ENCODE results near the gene IL11. TPM values are rescaled to one million over a fixed set of nuclear protein-coding genes. Genes with fewer than 3 reads are reported as not detected.

The IL11 gene
- total RNA-seq, 1 experiment from 2014 or later, result 1.8 TPM

- Mint-ChIP-seq H3K27ac (peak within 1 kb of the TSS; percentile 99), H3K4me3 (peak within 1 kb of the TSS; percentile 100), H3K4me1 (peaks cover 36% of the 10 kb centered on the region), H3K27me3 (ENCODE audit: low read depth) (peaks cover 30% of the 10 kb centered on the region), H3K36me3 (peaks cover 35% of the 10 kb centered on the region), H3K9me3 (no peaks in the 10 kb centered on the region)
- ChIA-PET POLR2A (interaction anchor here (0.6 to 2.2 kb wide), 15 partner anchors 9 to 272 kb away, joined by 3 to 21 read pairs (median 3); partner anchors contain the start of genes IL11, KMT5C and UBE2S), CTCF (interaction anchor here (0.6 to 3.0 kb wide), 27 partner anchors 9 to 769 kb away, joined by 3 to 26 read pairs (median 5); partner anchors contain the start of genes DNAAF3, HSPBP1, IL11 and KMT5C)
- DNase-seq (ENCODE audit: low spot score) (no peak), ATAC-seq (no peak; the same call in 1 of the 2 replicates)
- TF ChIP-seq GTF2I (CRISPR knock-in tag; conservative IDR thresholded peaks at IDR 0.05) (no peak), ZNF423 (CRISPR knock-in tag; IDR thresholded peaks at IDR 0.05) (peak; percentile 36; the same call in 1 of the 2 replicates)
These were observed 14.1 kb upstream of the IL11 start, which contains the start of gene TMEM238 for GRCh38 chr19:55384131-55384919. TMEM238 (minus strand) TSS chr19:55384292; CDS start chr19:55384259, 33 bp downstream.

DNA sequence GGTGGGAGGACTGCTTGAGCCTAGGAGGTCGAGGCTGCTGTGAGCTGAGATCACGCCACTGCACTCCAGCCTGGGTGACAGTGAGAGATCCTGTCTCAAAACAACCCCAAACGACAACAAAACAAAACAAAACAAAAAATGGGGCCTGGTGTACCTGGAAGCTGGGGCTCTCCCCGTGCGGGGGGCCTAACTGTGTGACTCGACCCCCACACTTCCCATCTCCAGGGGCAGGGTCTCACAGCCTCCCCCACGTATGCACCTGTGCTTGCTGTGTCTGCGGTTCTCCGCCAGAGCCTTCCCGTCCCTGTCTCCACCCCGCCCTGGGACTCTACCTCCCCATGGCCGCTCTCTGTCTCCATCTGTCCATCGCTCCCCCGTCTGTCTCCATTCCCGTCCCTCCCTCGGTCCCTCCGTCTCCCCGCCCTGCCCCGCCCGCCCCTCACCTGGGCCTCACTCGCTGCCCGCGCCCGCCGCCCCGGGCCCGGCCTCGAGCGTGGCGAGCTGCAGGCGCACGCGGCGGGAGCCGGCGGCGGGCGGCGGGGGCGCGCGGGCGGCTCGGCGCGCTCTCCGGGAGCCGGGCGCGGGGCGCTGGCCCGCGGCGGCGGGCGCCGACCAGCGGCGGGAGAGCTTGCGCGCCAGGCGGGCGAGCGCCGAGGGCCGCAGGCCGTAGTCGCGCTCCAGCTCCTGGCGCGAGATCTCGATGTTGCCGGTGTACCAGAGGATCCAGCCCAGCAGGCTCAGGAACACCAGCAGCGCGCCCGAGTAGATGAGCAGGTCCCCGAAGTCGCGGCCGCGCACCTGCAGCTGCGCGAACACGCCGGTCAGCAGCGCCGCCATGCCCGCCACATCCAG, 13.2 kb upstream of the IL11 start:
- no peaks in the 10 kb centered on the region for H3K9me3 Mint-ChIP-seq
- TF ChIP-seq SP1 (CRISPR knock-in tag; conservative IDR thresholded peaks at IDR 0.05) (0 out of 2 replicates have a peak, but pooled peaks have one; percentile 23), GABPB1 (CRISPR knock-in tag; IDR thresholded peaks at IDR 0.05) (no peak), PRDM15 (CRISPR knock-in tag; IDR thresholded peaks at IDR 0.05) (0 out of 2 replicates have a peak, but pooled peaks have one; percentile 10), ZNF423 (CRISPR knock-in tag; IDR thresholded peaks at IDR 0.05) (no peak; the same call in 1 of the 2 replicates), ZNF416 (CRISPR knock-in tag; IDR thresholded peaks at IDR 0.05) (0 out of 2 replicates have a peak, but pooled peaks have one; percentile 42), TCF7 (CRISPR knock-in tag; IDR thresholded peaks at IDR 0.05; ENCODE audit: low read depth) (no peak), HMGXB4 (CRISPR knock-in tag; IDR thresholded peaks at IDR 0.05) (peak; percentile 26; the same call in 1 of the 2 replicates)
- TF ChIP-seq, protein P1, sequence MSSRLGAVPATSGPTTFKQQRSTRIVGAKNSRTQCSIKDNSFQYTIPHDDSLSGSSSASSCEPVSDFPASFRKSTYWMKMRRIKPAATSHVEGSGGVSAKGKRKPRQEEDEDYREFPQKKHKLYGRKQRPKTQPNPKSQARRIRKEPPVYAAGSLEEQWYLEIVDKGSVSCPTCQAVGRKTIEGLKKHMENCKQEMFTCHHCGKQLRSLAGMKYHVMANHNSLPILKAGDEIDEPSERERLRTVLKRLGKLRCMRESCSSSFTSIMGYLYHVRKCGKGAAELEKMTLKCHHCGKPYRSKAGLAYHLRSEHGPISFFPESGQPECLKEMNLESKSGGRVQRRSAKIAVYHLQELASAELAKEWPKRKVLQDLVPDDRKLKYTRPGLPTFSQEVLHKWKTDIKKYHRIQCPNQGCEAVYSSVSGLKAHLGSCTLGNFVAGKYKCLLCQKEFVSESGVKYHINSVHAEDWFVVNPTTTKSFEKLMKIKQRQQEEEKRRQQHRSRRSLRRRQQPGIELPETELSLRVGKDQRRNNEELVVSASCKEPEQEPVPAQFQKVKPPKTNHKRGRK (CRISPR knock-in tag; IDR thresholded peaks at IDR 0.05; ENCODE audit: borderline replicate concordance), result no peak
- TF ChIP-seq, protein P2, sequence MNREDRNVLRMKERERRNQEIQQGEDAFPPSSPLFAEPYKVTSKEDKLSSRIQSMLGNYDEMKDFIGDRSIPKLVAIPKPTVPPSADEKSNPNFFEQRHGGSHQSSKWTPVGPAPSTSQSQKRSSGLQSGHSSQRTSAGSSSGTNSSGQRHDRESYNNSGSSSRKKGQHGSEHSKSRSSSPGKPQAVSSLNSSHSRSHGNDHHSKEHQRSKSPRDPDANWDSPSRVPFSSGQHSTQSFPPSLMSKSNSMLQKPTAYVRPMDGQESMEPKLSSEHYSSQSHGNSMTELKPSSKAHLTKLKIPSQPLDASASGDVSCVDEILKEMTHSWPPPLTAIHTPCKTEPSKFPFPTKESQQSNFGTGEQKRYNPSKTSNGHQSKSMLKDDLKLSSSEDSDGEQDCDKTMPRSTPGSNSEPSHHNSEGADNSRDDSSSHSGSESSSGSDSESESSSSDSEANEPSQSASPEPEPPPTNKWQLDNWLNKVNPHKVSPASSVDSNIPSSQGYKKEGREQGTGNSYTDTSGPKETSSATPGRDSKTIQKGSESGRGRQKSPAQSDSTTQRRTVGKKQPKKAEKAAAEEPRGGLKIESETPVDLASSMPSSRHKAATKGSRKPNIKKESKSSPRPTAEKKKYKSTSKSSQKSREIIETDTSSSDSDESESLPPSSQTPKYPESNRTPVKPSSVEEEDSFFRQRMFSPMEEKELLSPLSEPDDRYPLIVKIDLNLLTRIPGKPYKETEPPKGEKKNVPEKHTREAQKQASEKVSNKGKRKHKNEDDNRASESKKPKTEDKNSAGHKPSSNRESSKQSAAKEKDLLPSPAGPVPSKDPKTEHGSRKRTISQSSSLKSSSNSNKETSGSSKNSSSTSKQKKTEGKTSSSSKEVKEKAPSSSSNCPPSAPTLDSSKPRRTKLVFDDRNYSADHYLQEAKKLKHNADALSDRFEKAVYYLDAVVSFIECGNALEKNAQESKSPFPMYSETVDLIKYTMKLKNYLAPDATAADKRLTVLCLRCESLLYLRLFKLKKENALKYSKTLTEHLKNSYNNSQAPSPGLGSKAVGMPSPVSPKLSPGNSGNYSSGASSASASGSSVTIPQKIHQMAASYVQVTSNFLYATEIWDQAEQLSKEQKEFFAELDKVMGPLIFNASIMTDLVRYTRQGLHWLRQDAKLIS (CRISPR knock-in tag; IDR thresholded peaks at IDR 0.05; ENCODE audit: borderline replicate concordance), result no peak
- H3K4me3 Mint-ChIP-seq, result peak overlapping the region; percentile 79
- no peak; the same call in none of the 2 replicates for ATAC-seq
- H3K36me3 Mint-ChIP-seq, result peaks cover 28% of the 10 kb centered on the region
- peaks cover 36% of the 10 kb centered on the region for H3K27me3 Mint-ChIP-seq (ENCODE audit: low read depth)
- peaks cover 34% of the 10 kb centered on the region for H3K4me1 Mint-ChIP-seq
- ChIA-PET CTCF (interaction anchor here (0.6 to 3.0 kb wide), 28 partner anchors 8 to 271 kb away, joined by 3 to 26 read pairs (median 4); partner anchors contain the start of genes DNAAF3, HSPBP1, IL11 and KMT5C), POLR2A (interaction anchor here (0.5 to 2.2 kb wide), 13 partner anchors 8 to 307 kb away, joined by 3 to 21 read pairs (median 3); partner anchors contain the start of genes IL11, KMT5C and UBE2S)
- peak; percentile 73 for DNase-seq (ENCODE audit: low spot score)
- H3K27ac Mint-ChIP-seq, result peak overlapping the region; percentile 78; the same call in 1 of the 2 replicates

All from WTC11 (cell line).